ENCODE results near the gene JARID2. TPM values are rescaled to one million over a fixed set of nuclear protein-coding genes. Genes with fewer than 3 reads are reported as not detected.

The JARID2 gene
- total and polyA plus RNA-seq, 2 of the 13 experiments (the other 11 are each of a cell fraction or from before 2014, with no cell fraction given), result 7.5 to 10.3 TPM

- ATAC-seq, result no peak
- H3K9me3 ChIP-seq (ENCODE audit: low read length), result no peaks in the 10 kb centered on the region
- H3K79me2 ChIP-seq (ENCODE audit: insufficient read depth, low read length), result peaks cover 61% of the 10 kb centered on the region
- TF ChIP-seq ZNF510 (CRISPR knock-in tag; IDR thresholded peaks at IDR 0.05; ENCODE audit: low read depth) (no peak), NFATC3 (CRISPR knock-in tag; IDR thresholded peaks at IDR 0.05) (no peak), SAFB2 (CRISPR knock-in tag; IDR thresholded peaks at IDR 0.05; ENCODE audit: borderline replicate concordance, low read depth) (no peak), NR2F6 (IDR thresholded peaks at IDR 0.05) (no peak), NR2F6 (CRISPR knock-in tag; IDR thresholded peaks at IDR 0.05) (no peak), NR2F2 (IDR thresholded peaks at IDR 0.05; ENCODE audit: borderline replicate concordance, low read depth) (no peak), BRD4 (CRISPR knock-in tag; IDR thresholded peaks at IDR 0.05) (no peak), PRMT3 (CRISPR knock-in tag; IDR thresholded peaks at IDR 0.05; ENCODE audit: borderline replicate concordance, low read depth) (no peak), SOX5 (CRISPR knock-in tag; IDR thresholded peaks at IDR 0.05; ENCODE audit: borderline replicate concordance) (no peak), SRSF4 (IDR thresholded peaks at IDR 0.05; ENCODE audit: low read depth, low read length, poor library complexity, severe bottlenecking) (no peak), ZBTB3 (CRISPR knock-in tag; IDR thresholded peaks at IDR 0.05; ENCODE audit: borderline replicate concordance, low read depth) (no peak), ZNF460 (CRISPR knock-in tag; IDR thresholded peaks at IDR 0.05; ENCODE audit: borderline replicate concordance) (no peak), ZNF674 (CRISPR knock-in tag; IDR thresholded peaks at IDR 0.05; ENCODE audit: low read depth) (no peak), SMAD1 (CRISPR knock-in tag; IDR thresholded peaks at IDR 0.05; ENCODE audit: borderline replicate concordance, low read depth) (no peak), DMAP1 (CRISPR knock-in tag; IDR thresholded peaks at IDR 0.05) (no peak), CBX1 (IDR thresholded peaks at IDR 0.05; ENCODE audit: low read depth) (no peak), ZFP36L1 (CRISPR knock-in tag; IDR thresholded peaks at IDR 0.05) (no peak), CSRNP1 (CRISPR knock-in tag; IDR thresholded peaks at IDR 0.05) (no peak)
- no peak for DNase-seq (ENCODE audit: low spot score)
- H3K4me1 ChIP-seq (ENCODE audit: insufficient read depth, low read length), result peaks cover 34% of the 10 kb centered on the region
- 99% methylated on average over 7 of the region's 7 CpGs for WGBS (ENCODE audit: low lambda C conversion rate)
- CTCF ChIA-PET (ENCODE audit: low intra/inter-chr PET ratio, low total read pairs), result no interaction called here
- BruUV-seq (replicated peaks), result no TSS peak
- no peak for FAIRE-seq
- in situ Hi-C loops (cut with HindIII; ENCODE audit: extremely low pct_ligation_motif_present, low pct_unique_long_range_greater_than_20kb) (no loop called here), intact Hi-C loops (cut with micrococcal nuclease; ENCODE audit: unreplicated experiment) (no loop called here)
- H3K4me2 ChIP-seq (ENCODE audit: low read depth, low read length), result no peak overlapping the region
- H3K27ac ChIP-seq (ENCODE audit: extremely low read length, insufficient read depth, low read length), result no peak overlapping the region
- no peak overlapping the region for H3K4me3 ChIP-seq (replicated peaks in 1 of 3; ENCODE audit: insufficient read depth in 1 of 3, low read depth in 2 of 3, low read length in 3 of 3)
- POLR2A ChIA-PET, result no interaction called here
- H3K36me3 ChIP-seq (replicated peaks in 1 of 2; ENCODE audit: control insufficient read depth in 1 of 2, insufficient read depth in 2 of 2, low read length in 2 of 2), result no peaks in the 10 kb centered on the region
- H2AFZ ChIP-seq (ENCODE audit: low read length), result no peak overlapping the region
- H4K20me1 ChIP-seq (ENCODE audit: insufficient read depth, low read length), result no peaks in the 10 kb centered on the region
- no peaks in the 10 kb centered on the region for H3K27me3 ChIP-seq (ENCODE audit: control insufficient read depth in 1 of 2, insufficient read depth in 2 of 2, low read length in 2 of 2)
- H3K9ac ChIP-seq (ENCODE audit: insufficient read depth, low read depth, low read length), result no peak overlapping the region
Measured at GRCh38 chr6:15310680-15311079, 64.8 kb downstream of the JARID2 start.

Data from HepG2 (cell line).